Stomach (tissue), 9 donors: ENCODE data around the gene BANP. TPM values are rescaled to one million over a fixed set of nuclear protein-coding genes. Genes with fewer than 3 reads are reported as not detected.
"Not testable (repeated sequence)": the region's sequence is repeated elsewhere in the genome, so short reads cannot be mapped to it uniquely, and the experiment has no call there.

Experiments
- DNase-seq, 2 donors: peaks; one replicate each; pipeline versions ENCODE4 v3.0.0 to v3.0.0-alpha.2; 2013 to 2019
- H3K27ac ChIP-seq, 5 donors: fragments of 200-600 bp in 4 of 5; sonication (generic) in 4 of 5; one replicate each; pipeline ENCODE4 v1.5.1; 2013 to 2019; ENCODE audit warnings: mild to moderate bottlenecking in 1 of 5, moderate library complexity in 1 of 5
- H3K27me3 ChIP-seq, 3 donors: fragments of 200-600 bp; sonication (generic); one replicate each; pipeline ENCODE4 v1.5.1; 2017 to 2019; ENCODE audit warnings: mixed run types in 1 of 3
- H3K36me3 ChIP-seq, 4 donors: fragments of 200-600 bp; sonication (generic); 1 replicate in 3 of 4; 2 replicates in 1 of 4; pipeline ENCODE4 v1.5.1; 2016 to 2019
- H3K4me1 ChIP-seq, 4 donors: fragments of 200-600 bp; sonication (generic); one replicate each; pipeline ENCODE4 v1.5.1; 2016 to 2019
- H3K4me3 ChIP-seq, 4 donors: fragments of 200-600 bp; sonication (generic) in 3 of 4; one replicate each; pipeline ENCODE4 v1.5.1; 2016 to 2019; ENCODE audit warnings: mild to moderate bottlenecking in 1 of 4
- H3K9me3 ChIP-seq, 4 donors: fragments of 200-600 bp; sonication (generic); one replicate each; pipeline ENCODE4 v1.5.1; 2016 to 2019
- CTCF ChIP-seq, 7 experiments: fragments of 450-650 bp in 4 of 7; fragments of 200-600 bp in 3 of 7; sonication (generic) in 3 of 7; IDR thresholded peaks; one replicate each; pipeline ENCODE4 v1.5.1; 2016 to 2019; ENCODE audit warnings: antibody characterized with exemption in 7 of 7, control low read depth in 2 of 7, mild to moderate bottlenecking in 1 of 7
- EP300 ChIP-seq: sonication (generic); formaldehyde crosslinking; IDR thresholded peaks from one replicate; pipeline ENCODE4 v1.6.1; 2017; ENCODE audit warnings: antibody characterized with exemption
- POLR2A ChIP-seq, 4 donors: fragments of 450-650 bp; IDR thresholded peaks; one replicate each; pipeline ENCODE4 v1.6.1; 2016; ENCODE audit warnings: antibody characterized with exemption in 4 of 4, control low read depth in 2 of 4, mild to moderate bottlenecking in 1 of 4, moderate library complexity in 1 of 4
- POLR2AphosphoS5 ChIP-seq, 3 donors: sonication (generic); formaldehyde crosslinking; IDR thresholded peaks; one replicate each; pipeline ENCODE4 v1.6.1; 2016; ENCODE audit warnings: antibody characterized with exemption in 3 of 3
- WGBS, 5 donors: extraction: QIAGEN DNeasy Blood & Tissue Kit in 3 of 5; methylation state at CpG; one replicate each; pipeline versions ENCODE4 v1.1.5 to v1.1.7; 2013 to 2018; 5-methylcytosine and 5-hydroxymethylcytosine counted together
- intact Hi-C: fragments of 100-400 bp; cut with DNase I; formaldehyde crosslinking; loops from one replicate; pipeline ENCODE4 v1.15.1; 2023; ENCODE audit warnings: low total_unique reads
- polyA plus RNA-seq, 3 donors: library from polyadenylated mRNA; stranded (reverse); fragments of 200-250 nt; gene quantifications; one replicate each; pipeline ENCODE4 v1.2.3, GENCODE V29; 2013
- total RNA-seq, 5 donors: library from RNA; depleted of rRNA; stranded (reverse); fragments of >200 nt; gene quantifications; one replicate each; pipeline versions ENCODE4 v1.1.0 to v1.2.3, GENCODE V29; 2014 to 2016
- donor health status: healthy with polysubstance abuse.
- donor health status: Bipolar disorder and iron deficiency.
- donor health status: healthy.

BANP gene
- total and polyA plus RNA-seq, 8 donors: 6.0 to 144 (median 18.3) TPM

GRCh38 chr16:88116121-88116520, 164.9 kb downstream of the BANP start:
- no peaks in the 10 kb centered on the region for H3K9me3 ChIP-seq
- WGBS, 5 donors: 58 to 77% (median 71%) methylated on average over 13 of the region's 13 CpGs
- peaks cover 0 to 59% (median 0%) of the 10 kb centered on the region in 3 donors for H3K27me3 ChIP-seq
- intact Hi-C loops: no loop called here
- H3K36me3 ChIP-seq: no peaks in the 10 kb centered on the region
- H3K4me1 ChIP-seq: no peaks in the 10 kb centered on the region
- no peak overlapping the region for H3K27ac ChIP-seq
- TF ChIP-seq EP300 (no peak), CTCF (IDR thresholded peaks at IDR 0.05) (no peak), POLR2AphosphoS5 (IDR thresholded peaks at IDR 0.05) (no peak), POLR2A (IDR thresholded peaks at IDR 0.05) (no peak)
- DNase-seq: no peak
- no peak overlapping the region for H3K4me3 ChIP-seq

GRCh38 chr16:88117476-88117868, 166.2 kb downstream of the BANP start:
- TF ChIP-seq POLR2A (IDR thresholded peaks at IDR 0.05) (no peak), CTCF (IDR thresholded peaks at IDR 0.05) (no peak), POLR2AphosphoS5 (IDR thresholded peaks at IDR 0.05) (no peak)
- H3K36me3 ChIP-seq: no peaks in the 10 kb centered on the region
- H3K27me3 ChIP-seq: peaks cover 0 to 47% (median 0%) of the 10 kb centered on the region in 3 donors
- DNase-seq: no peak
- intact Hi-C loops: no loop called here
- H3K4me1 ChIP-seq: no peaks in the 10 kb centered on the region
- WGBS, 5 donors: 86 to 92% (median 90%) methylated on average over 20 of the region's 20 CpGs
- no peaks in the 10 kb centered on the region for H3K9me3 ChIP-seq
- H3K27ac ChIP-seq: no peak overlapping the region
- no peak overlapping the region for H3K4me3 ChIP-seq

- no peaks in the 10 kb centered on the region for H3K36me3 ChIP-seq
- no peak for DNase-seq
- H3K9me3 ChIP-seq: no peaks in the 10 kb centered on the region
- no peak overlapping the region for H3K4me3 ChIP-seq
- TF ChIP-seq CTCF (IDR thresholded peaks at IDR 0.05) (no peak), POLR2AphosphoS5 (IDR thresholded peaks at IDR 0.05) (no peak), POLR2A (IDR thresholded peaks at IDR 0.05) (no peak), EP300 (no peak)
- 42 to 63% (median 48%) methylated on average over 13 of the region's 13 CpGs for WGBS, 5 donors
- peak overlapping the region in 1 of 5 donors; percentile 24 for H3K27ac ChIP-seq
- intact Hi-C loops: no loop called here
- H3K4me1 ChIP-seq: no peaks in the 10 kb centered on the region
- H3K27me3 ChIP-seq: peaks cover 0 to 40% (median 0%) of the 10 kb centered on the region in 3 donors
These were observed 167.1 kb downstream of the BANP start for GRCh38 chr16:88118376-88118775.

- intact Hi-C loops, DNase-seq, H3K4me1 ChIP-seq, H3K9me3 ChIP-seq, H3K36me3 ChIP-seq, H3K4me3 ChIP-seq: not testable (repeated sequence)
- TF ChIP-seq POLR2AphosphoS5 (IDR thresholded peaks at IDR 0.05): peak in 1 of 3 donors; percentile 36
- peak overlapping the region in 2 of 5 donors; percentile 41 to 43 for H3K27ac ChIP-seq
- WGBS, 5 donors: 23 to 38% (median 34%) methylated on average over 20 to 28 of the region's 28 CpGs
- peaks cover 0 to 34% (median 0%) of the 10 kb centered on the region in 3 donors for H3K27me3 ChIP-seq
These were observed 167.9 kb downstream of the BANP start for GRCh38 chr16:88118852-88119741.

- 89 to 91% (median 89%) methylated on average over 29 to 49 of the region's 49 CpGs for whole genome bisulfite sequencing, 5 donors
- intact Hi-C loops, H3K27ac ChIP-seq, H3K4me1 ChIP-seq, H3K9me3 ChIP-seq, H3K4me3 ChIP-seq, DNase-seq, H3K36me3 ChIP-seq: not testable (repeated sequence)
- H3K27me3 ChIP-seq: peaks cover 0 to 34% (median 0%) of the 10 kb centered on the region in 3 donors
These were observed 168.9 kb downstream of the BANP start for GRCh38 chr16:88119881-88120751.
